RWPE1 (cell line): ENCODE data around the gene SFXN4.
"Not testable (repeated sequence)": the region's sequence is repeated elsewhere in the genome, so short reads cannot be mapped to it uniquely, and the experiment has no call there.

Source experiments
- CTCF ChIA-PET: fragments of 350-600 bp; sonication (Branson Sonifier 250); formaldehyde crosslinking; extraction: SDS; loops from one replicate; lab custom pipeline; 2021; lab: Yijun Ruan, JAX
- POLR2A ChIA-PET: fragments of 400-600 bp; formaldehyde crosslinking; extraction: SDS; loops from one replicate; lab custom pipeline; 2020; ENCODE audit warnings: antibody characterized with exemption; ENCODE audit not compliant: low non-redundant PET; lab: Yijun Ruan, JAX
- DNase-seq: peaks from one replicate; pipeline ENCODE4 v3.0.0; 2012; ENCODE audit warnings: low spot score
- H3K27ac ChIP-seq: fragments of 450-650 bp; 2 replicates; pipeline ENCODE4 v1.5.1; 2017
- CTCF ChIP-seq: fragments of 450-650 bp; conservative IDR thresholded peaks from 2 replicates; pipeline ENCODE4 v1.5.1; 2017; ENCODE audit warnings: low read depth, mild to moderate bottlenecking

Gene SFXN4

GRCh38 chr10:119139464-119140067 is 25.9 kb downstream of the SFXN4 start:
- ChIA-PET CTCF (no interaction called here), POLR2A (no interaction called here)
- peak; percentile 33 for TF ChIP-seq CTCF
- peak overlapping the region; percentile 37 for H3K27ac ChIP-seq
- DNase-seq: peak; percentile 49

GRCh38 chr10:119138346-119139306 is 26.9 kb downstream of the SFXN4 start:
- peak overlapping the region; percentile 37 for H3K27ac ChIP-seq
- no peak for DNase-seq
- no peak for TF ChIP-seq CTCF
- ChIA-PET POLR2A (no interaction called here), CTCF (interaction anchor here (0.5 kb wide), 1 partner anchor 68 kb away, joined by 3 read pairs; no protein-coding TSS in a partner anchor)

- DNase-seq, H3K27ac ChIP-seq, POLR2A ChIA-PET: not testable (repeated sequence)
- CTCF ChIA-PET: interaction anchor here (0.6 kb wide), 1 partner anchor 684 kb away, joined by 4 read pairs; no protein-coding TSS in a partner anchor
Measured at GRCh38 chr10:119137878-119138277, 27.6 kb downstream of the SFXN4 start.

DNA sequence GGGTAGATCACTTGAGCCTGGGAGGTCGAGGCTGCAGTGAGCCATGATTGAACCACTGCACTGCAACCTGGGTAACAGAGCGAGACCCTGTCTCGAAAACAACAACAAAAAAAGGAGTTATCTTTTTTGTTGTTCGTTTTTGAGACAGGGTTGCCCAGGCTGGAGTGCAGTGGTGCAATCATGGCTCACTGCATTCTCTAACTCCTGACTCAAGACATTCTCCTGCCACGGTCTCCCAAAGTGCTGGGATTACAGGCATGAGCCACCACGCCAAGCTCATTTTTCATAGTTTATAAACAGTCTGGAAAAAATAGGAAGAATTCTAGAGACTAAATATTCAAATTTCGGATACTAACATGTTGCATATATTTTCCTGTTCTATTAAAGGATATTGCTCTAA is 29.4 kb downstream of the SFXN4 start:
- TF ChIP-seq CTCF: no peak
- ChIA-PET CTCF (no interaction called here), POLR2A (no interaction called here)
- DNase-seq: no peak
- H3K27ac ChIP-seq: no peak overlapping the region

- TF ChIP-seq CTCF: no peak
- ChIA-PET CTCF (no interaction called here), POLR2A (interaction anchor here (0.6 kb wide), 1 partner anchor 60 kb away, joined by 9 read pairs; no protein-coding TSS in a partner anchor)
- DNase-seq: no peak
- H3K27ac ChIP-seq: no peak overlapping the region
Measured at GRCh38 chr10:119135513-119135881, 30.0 kb downstream of the SFXN4 start.

- no peak for TF ChIP-seq CTCF
- ChIA-PET POLR2A (no interaction called here), CTCF (no interaction called here)
- no peak for DNase-seq
- no peak overlapping the region; the same call in 1 of the 2 replicates for H3K27ac ChIP-seq
Measured at GRCh38 chr10:119133949-119134348, 31.6 kb downstream of the SFXN4 start.
